ENCODE data around the gene SMNDC1. TPM values are rescaled to one million over a fixed set of nuclear protein-coding genes. Genes with fewer than 3 reads are reported as not detected.

SMNDC1 gene
- total and polyA plus RNA-seq, 2 of the 4 experiments (the other 2 are of a cell fraction), result 3.9 to 15.1 TPM

DNA sequence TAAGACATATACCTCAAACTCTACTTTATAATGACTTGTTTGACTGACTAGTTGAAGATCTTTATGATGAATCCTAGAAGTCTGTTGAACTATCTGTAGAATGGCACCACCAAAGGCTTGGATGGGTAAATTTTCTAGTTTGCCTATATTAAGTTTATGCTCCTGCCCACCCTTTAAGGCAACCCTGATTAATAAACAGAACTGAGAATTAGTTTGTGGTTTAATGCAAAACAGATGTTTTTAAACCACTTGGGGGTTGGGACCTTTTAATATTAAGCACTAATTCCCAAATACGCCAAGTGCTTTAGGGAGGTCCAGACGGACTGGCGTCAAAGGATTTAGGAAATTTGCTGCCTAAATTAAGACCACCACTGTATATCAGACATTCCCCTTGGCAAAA lies 20.5 kb downstream of the SMNDC1 start:
- intact Hi-C loops (cut with micrococcal nuclease) (no loop called here), in situ Hi-C loops (cut with MboI; ENCODE audit: low sequenced_read_pairs) (loop anchor here (5.0 kb wide), 1 partner anchor 147 kb away; no protein-coding TSS in a partner anchor), dilution Hi-C loops (cut with HindIII; ENCODE audit: low sequenced_read_pairs, unreplicated experiment) (loop anchor here (25.0 kb wide), 1 partner anchor 147 kb away; no protein-coding TSS in a partner anchor)
- H3K23ac ChIP-seq (ENCODE audit: low read depth, low read length), result no peak overlapping the region
- H3K9ac ChIP-seq (ENCODE audit: low read depth, low read length), result no peak overlapping the region
- no peak overlapping the region for H4K5ac ChIP-seq (ENCODE audit: low read depth, low read length)
- no peak overlapping the region for H2BK5ac ChIP-seq (ENCODE audit: low read depth, low read length, poor library complexity, severe bottlenecking)
- H3K4me2 ChIP-seq (ENCODE audit: low read depth, low read length), result no peak overlapping the region
- no peak overlapping the region for H4K91ac ChIP-seq (ENCODE audit: insufficient read depth, low read depth, low read length)
- ATAC-seq (ENCODE audit: low read depth) (no peak), DNase-seq (no peak)
- no peak overlapping the region for H2BK120ac ChIP-seq (ENCODE audit: low read depth, low read length)
- H3K9me3 ChIP-seq (ENCODE audit: control insufficient read depth, insufficient read depth, low read length), result no peaks in the 10 kb centered on the region
- no peak overlapping the region for H3K4me3 ChIP-seq (ENCODE audit: insufficient read depth, low read depth, low read length)
- H2AK5ac ChIP-seq (ENCODE audit: low read depth, low read length), result no peak overlapping the region
- no TSS peak for BruUV-seq (replicated peaks)
- H2AK9ac ChIP-seq (replicated peaks; ENCODE audit: low read depth, low read length, poor library complexity), result no peak overlapping the region
- no peak overlapping the region for H3K56ac ChIP-seq (ENCODE audit: extremely low read depth, insufficient read depth, low read length)
- POLR2A ChIA-PET (ENCODE audit: unreplicated experiment), result no interaction called here
- no peak overlapping the region for H2AFZ ChIP-seq (replicated peaks; ENCODE audit: low read length, poor library complexity)
- no peak overlapping the region for H3K27ac ChIP-seq (ENCODE audit: insufficient read depth, low read length)
- no peaks in the 10 kb centered on the region for H3K9me1 ChIP-seq (ENCODE audit: insufficient read depth, low read length)
- H4K8ac ChIP-seq (ENCODE audit: low read depth in 2 of 2, low read length in 2 of 2), result no peak overlapping the region
- H3K14ac ChIP-seq (replicated peaks; ENCODE audit: low read depth, low read length), result no peak overlapping the region
- no peaks in the 10 kb centered on the region for H3K27me3 ChIP-seq (ENCODE audit: control insufficient read depth, insufficient read depth, low read length)
- H3K4me1 ChIP-seq (ENCODE audit: control insufficient read depth, insufficient read depth, low read length), result no peaks in the 10 kb centered on the region
- H3K36me3 ChIP-seq (ENCODE audit: control insufficient read depth, insufficient read depth, low read length), result peaks cover 13% of the 10 kb centered on the region; the same call in 1 of the 2 replicates
- no peak overlapping the region for H2BK20ac ChIP-seq (ENCODE audit: low read depth, low read length)
- no peaks in the 10 kb centered on the region for H4K20me1 ChIP-seq (ENCODE audit: insufficient read depth, low read length)
- H3K79me1 ChIP-seq (ENCODE audit: low read depth in 1 of 2, low read length in 2 of 2), result no peaks in the 10 kb centered on the region
- H3K4ac ChIP-seq (ENCODE audit: low read depth, low read length), result no peak overlapping the region
- CTCF ChIA-PET, result no interaction called here
- WGBS, 2 experiments (ENCODE audit: extremely low coverage in 2 of 2, insufficient read length in 1 of 2), result no CpG with 5 or more reads among the region's 3 CpGs
- H3K18ac ChIP-seq (ENCODE audit: low read depth, low read length), result no peak overlapping the region
- no peak overlapping the region for H2BK15ac ChIP-seq (ENCODE audit: low read depth, low read length)
- TF ChIP-seq MAZ (IDR thresholded peaks at IDR 0.05; ENCODE audit: borderline replicate concordance, low read depth, low read length), result no peak
- no peak for TF ChIP-seq CHD1 (IDR thresholded peaks at IDR 0.05; ENCODE audit: low read depth, low read length)
- TF ChIP-seq, protein P1, sequence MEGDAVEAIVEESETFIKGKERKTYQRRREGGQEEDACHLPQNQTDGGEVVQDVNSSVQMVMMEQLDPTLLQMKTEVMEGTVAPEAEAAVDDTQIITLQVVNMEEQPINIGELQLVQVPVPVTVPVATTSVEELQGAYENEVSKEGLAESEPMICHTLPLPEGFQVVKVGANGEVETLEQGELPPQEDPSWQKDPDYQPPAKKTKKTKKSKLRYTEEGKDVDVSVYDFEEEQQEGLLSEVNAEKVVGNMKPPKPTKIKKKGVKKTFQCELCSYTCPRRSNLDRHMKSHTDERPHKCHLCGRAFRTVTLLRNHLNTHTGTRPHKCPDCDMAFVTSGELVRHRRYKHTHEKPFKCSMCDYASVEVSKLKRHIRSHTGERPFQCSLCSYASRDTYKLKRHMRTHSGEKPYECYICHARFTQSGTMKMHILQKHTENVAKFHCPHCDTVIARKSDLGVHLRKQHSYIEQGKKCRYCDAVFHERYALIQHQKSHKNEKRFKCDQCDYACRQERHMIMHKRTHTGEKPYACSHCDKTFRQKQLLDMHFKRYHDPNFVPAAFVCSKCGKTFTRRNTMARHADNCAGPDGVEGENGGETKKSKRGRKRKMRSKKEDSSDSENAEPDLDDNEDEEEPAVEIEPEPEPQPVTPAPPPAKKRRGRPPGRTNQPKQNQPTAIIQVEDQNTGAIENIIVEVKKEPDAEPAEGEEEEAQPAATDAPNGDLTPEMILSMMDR (conservative IDR thresholded peaks at IDR 0.05; ENCODE audit: low read depth, low read length), result no peak
- TF ChIP-seq RCOR1 (IDR thresholded peaks at IDR 0.05; ENCODE audit: insufficient replicate concordance, low read length), result no peak
- no peak for TF ChIP-seq MXI1 (IDR thresholded peaks at IDR 0.05; ENCODE audit: borderline replicate concordance, low read depth, low read length)
- no peak for TF ChIP-seq FOS (IDR thresholded peaks at IDR 0.05; ENCODE audit: low read depth, low read length)
